Endodermal cell (in vitro differentiated cells): ENCODE results near the gene ANKFN1. TPM values are rescaled to one million over a fixed set of nuclear protein-coding genes. Genes with fewer than 3 reads are reported as not detected.
A peak's percentile ranks its signal among the peaks of the same experiment; 100 is the strongest.

Experiments
- DNase-seq: peaks from one replicate; pipeline ENCODE4 v3.0.0-alpha.2; 2017
- H3K27ac ChIP-seq: 2 replicates; pipeline ENCODE4 v1.5.1; 2013; ENCODE audit warnings: mild to moderate bottlenecking, low read depth, low read length, moderate library complexity
- H3K27me3 ChIP-seq: 2 replicates; pipeline ENCODE4 v1.6.1; 2013; ENCODE audit warnings: mild to moderate bottlenecking, low read length, moderate library complexity; ENCODE audit not compliant: insufficient read depth, control insufficient read depth, poor library complexity, severe bottlenecking
- H3K36me3 ChIP-seq: 2 replicates; pipeline ENCODE4 v1.7.0; 2013; ENCODE audit warnings: mild to moderate bottlenecking, low read length, moderate library complexity; ENCODE audit not compliant: control insufficient read depth, insufficient read depth
- H3K4me1 ChIP-seq: one replicate; pipeline ENCODE4 v1.7.0; 2013; ENCODE audit warnings: low read length; ENCODE audit not compliant: control insufficient read depth, insufficient read depth
- H3K4me3 ChIP-seq: 2 replicates; pipeline ENCODE4 v1.5.1; 2013; ENCODE audit warnings: mild to moderate bottlenecking, low read length, moderate library complexity
- H3K9ac ChIP-seq: 2 replicates; pipeline ENCODE4 v1.6.1; 2013; ENCODE audit warnings: mild to moderate bottlenecking, low read length, moderate library complexity; ENCODE audit not compliant: poor library complexity, severe bottlenecking; ENCODE audit errors: extremely low read depth
- H3K9me3 ChIP-seq: 2 replicates; pipeline ENCODE4 v1.6.1; 2013; ENCODE audit warnings: mild to moderate bottlenecking, low read length, moderate library complexity; ENCODE audit not compliant: control insufficient read depth
- H3K27ac Mint-ChIP-seq: 2 replicates; pipeline ENCODE4 v1.8.0; 2020; ENCODE audit warnings: mixed read lengths
- H3K27me3 Mint-ChIP-seq: 2 replicates; pipeline ENCODE4 v1.8.0; 2021; ENCODE audit warnings: mild to moderate bottlenecking, mixed read lengths; ENCODE audit not compliant: insufficient read depth
- H3K36me3 Mint-ChIP-seq: 2 replicates; pipeline ENCODE4 v1.8.0; 2020; ENCODE audit warnings: low read depth, mixed read lengths
- H3K4me1 Mint-ChIP-seq: 2 replicates; pipeline ENCODE4 v1.8.0; 2020; ENCODE audit warnings: mixed read lengths
- H3K4me3 Mint-ChIP-seq: 2 replicates; pipeline ENCODE4 v1.8.0; 2020; ENCODE audit warnings: mild to moderate bottlenecking, moderate library complexity, mixed read lengths
- H3K9me3 Mint-ChIP-seq: 2 replicates; pipeline ENCODE4 v1.8.0; 2020; ENCODE audit warnings: mild to moderate bottlenecking, mixed read lengths
- CTCF ChIP-seq: fragments of 200-600 bp; sonication (generic); conservative IDR thresholded peaks from 2 replicates; pipeline ENCODE4 v1.5.0; 2021; ENCODE audit warnings: antibody characterized with exemption, mild to moderate bottlenecking
- WGBS, 2 experiments: methylation state at CpG; one replicate each; pipeline versions ENCODE4 v1.1.5 to v1.1.7; 2013; ENCODE audit warnings: missing lambda C conversion rate in 2 of 2, mixed read lengths in 1 of 2; ENCODE audit not compliant: insufficient coverage in 1 of 2, insufficient read length in 1 of 2; 5-methylcytosine and 5-hydroxymethylcytosine counted together
- total RNA-seq, 2 donors: library from RNA; stranded (reverse); fragmentation: NEBNext Ultra II Directional in 1 of 2; extraction: Animal tissue kit (Norgen Biotek cat#: 25700) in 1 of 2; gene quantifications; 2 replicates in 1 of 2; 3 replicates in 1 of 2; pipeline ENCODE4 v1.2.1, GENCODE V29; 2021

ANKFN1 gene
- total RNA-seq, 2 donors from 2014 or later: not detected

- no peaks in the 10 kb centered on the region for H3K27me3 ChIP-seq
- Mint-ChIP-seq H3K9me3 (no peaks in the 10 kb centered on the region), H3K27ac (no peak overlapping the region), H3K4me3 (no peak overlapping the region), H3K27me3 (no peaks in the 10 kb centered on the region), H3K36me3 (no peaks in the 10 kb centered on the region), H3K4me1 (no peaks in the 10 kb centered on the region)
- H3K4me3 ChIP-seq: no peak overlapping the region
- H3K9ac ChIP-seq: no peak overlapping the region
- H3K36me3 ChIP-seq: no peaks in the 10 kb centered on the region
- H3K9me3 ChIP-seq: no peaks in the 10 kb centered on the region
- no peak for DNase-seq
- no peak for TF ChIP-seq CTCF
- no peak overlapping the region for H3K27ac ChIP-seq
- 80 to 89% methylated on average over 2 to 5 of the region's 5 CpGs for WGBS, 2 experiments
- no peaks in the 10 kb centered on the region for H3K4me1 ChIP-seq
These were observed 379.7 kb downstream of the ANKFN1 start for GRCh38 chr17:56532926-56533325.

- no peak overlapping the region for H3K4me3 ChIP-seq
These were observed 383.5 kb downstream of the ANKFN1 start for GRCh38 chr17:56536766-56537165.

GRCh38 chr17:56540836-56541235 lies 387.6 kb downstream of the ANKFN1 start:
- Histone ChIP-seq H3K9ac (no peak overlapping the region), H3K27me3 (no peaks in the 10 kb centered on the region), H3K4me1 (no peaks in the 10 kb centered on the region), H3K36me3 (no peaks in the 10 kb centered on the region), H3K9me3 (no peaks in the 10 kb centered on the region), H3K4me3 (no peak overlapping the region), H3K27ac (no peak overlapping the region)
- H3K27ac Mint-ChIP-seq: no peak overlapping the region
- TF ChIP-seq CTCF: no peak
- no peak overlapping the region for H3K4me3 Mint-ChIP-seq
- H3K4me1 Mint-ChIP-seq: no peaks in the 10 kb centered on the region
- DNase-seq: peak; percentile 62
- H3K27me3 Mint-ChIP-seq: no peaks in the 10 kb centered on the region
- no peaks in the 10 kb centered on the region for H3K36me3 Mint-ChIP-seq
- no peaks in the 10 kb centered on the region for H3K9me3 Mint-ChIP-seq
- 54 to 82% methylated on average over 3 to 5 of the region's 5 CpGs for WGBS, 2 experiments

More at GRCh38 chr17:56536766-56537165, 383.5 kb downstream of the ANKFN1 start:
- Mint-ChIP-seq H3K27ac (no peak overlapping the region), H3K9me3 (no peaks in the 10 kb centered on the region), H3K4me3 (no peak overlapping the region), H3K36me3 (no peaks in the 10 kb centered on the region), H3K27me3 (no peaks in the 10 kb centered on the region), H3K4me1 (no peaks in the 10 kb centered on the region)
- Histone ChIP-seq H3K27ac (no peak overlapping the region), H3K9me3 (no peaks in the 10 kb centered on the region), H3K27me3 (no peaks in the 10 kb centered on the region), H3K9ac (no peak overlapping the region), H3K4me1 (no peaks in the 10 kb centered on the region), H3K36me3 (no peaks in the 10 kb centered on the region)
- no peak for TF ChIP-seq CTCF
- WGBS, 2 experiments: 92 to 100% methylated on average over 1 of the region's 1 CpG
- DNase-seq: no peak
